Activated CD4-positive, CD25-positive, alpha-beta regulatory T cell (primary cell): ENCODE results near the gene GSTO1.

Experiments used
- DNase-seq, 4 experiments: peaks; one replicate each; lab custom pipeline; 2025; lab: John Stamatoyannopoulos, UW

Gene GSTO1

DNA sequence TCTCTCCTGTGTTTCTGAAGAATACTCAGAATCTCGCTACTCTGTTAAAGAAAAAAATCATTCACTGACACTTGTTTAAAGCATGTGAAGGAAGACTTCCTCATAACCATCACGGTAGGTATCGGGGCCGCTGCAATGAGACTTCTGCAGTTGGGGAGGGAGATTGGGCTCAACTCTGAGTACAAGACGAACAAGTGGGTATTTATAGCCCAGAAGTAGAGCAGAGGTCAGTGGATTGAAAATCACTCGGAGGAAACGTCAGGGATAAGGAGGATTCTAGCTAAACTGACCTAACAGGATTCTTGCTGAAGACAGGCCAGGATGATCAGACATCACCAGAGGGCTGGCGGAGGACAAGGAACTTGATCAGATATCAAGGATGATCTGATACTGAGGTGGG, 50.2 kb downstream of the GSTO1 start:
- no peak for DNase-seq

DNA sequence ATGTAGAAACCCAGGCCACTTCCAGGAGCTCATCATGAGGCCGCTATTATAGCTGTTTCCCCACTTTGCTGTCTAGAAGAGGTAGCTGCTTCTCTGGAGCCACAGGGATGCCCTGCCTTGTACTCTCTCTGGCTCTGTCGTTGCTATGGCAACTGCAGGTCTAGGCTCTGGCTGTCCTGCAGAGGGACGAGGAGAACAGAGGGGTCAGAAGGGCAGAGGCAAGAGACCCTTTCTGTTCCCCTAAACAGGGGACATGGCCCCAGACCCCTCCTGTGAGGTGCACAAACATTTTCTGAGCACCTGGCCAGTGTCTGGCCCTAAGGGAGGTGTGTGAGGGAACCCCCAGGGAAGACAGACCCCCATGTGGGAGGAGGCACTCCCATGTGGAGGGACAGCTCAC, 52.2 kb downstream of the GSTO1 start:
- no peak for DNase-seq

- DNase-seq: no peak
Measured at GRCh38 chr10:104307576-104308438, 53.1 kb downstream of the GSTO1 start.

DNA sequence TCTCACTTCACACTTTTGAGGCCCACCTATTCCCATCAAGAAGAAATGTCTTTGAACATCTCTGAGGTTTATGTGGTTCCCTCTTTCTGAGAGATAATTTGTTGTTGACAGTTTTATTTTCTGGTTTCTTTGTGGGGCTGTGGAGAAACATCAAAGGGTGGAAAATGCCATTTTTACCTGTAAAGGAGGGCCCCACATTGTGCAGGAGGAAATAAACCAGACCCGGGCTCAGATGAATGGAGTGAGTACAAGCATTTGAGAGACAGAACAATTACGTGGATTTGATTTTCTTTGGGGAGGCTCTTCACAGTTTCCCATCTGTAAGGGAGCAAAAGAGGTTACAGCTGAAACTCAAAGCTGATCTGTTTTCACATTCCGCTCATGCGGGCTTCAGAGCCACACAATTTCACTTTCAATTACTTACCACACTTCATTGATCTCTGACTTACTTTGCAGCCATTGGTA, 53.8 kb downstream of the GSTO1 start:
- no peak for DNase-seq

GRCh38 chr10:104309980-104310978, 55.6 kb downstream of the GSTO1 start:
- DNase-seq: no peak

GRCh38 chr10:104311184-104311720, 56.6 kb downstream of the GSTO1 start:
- no peak for DNase-seq

DNA sequence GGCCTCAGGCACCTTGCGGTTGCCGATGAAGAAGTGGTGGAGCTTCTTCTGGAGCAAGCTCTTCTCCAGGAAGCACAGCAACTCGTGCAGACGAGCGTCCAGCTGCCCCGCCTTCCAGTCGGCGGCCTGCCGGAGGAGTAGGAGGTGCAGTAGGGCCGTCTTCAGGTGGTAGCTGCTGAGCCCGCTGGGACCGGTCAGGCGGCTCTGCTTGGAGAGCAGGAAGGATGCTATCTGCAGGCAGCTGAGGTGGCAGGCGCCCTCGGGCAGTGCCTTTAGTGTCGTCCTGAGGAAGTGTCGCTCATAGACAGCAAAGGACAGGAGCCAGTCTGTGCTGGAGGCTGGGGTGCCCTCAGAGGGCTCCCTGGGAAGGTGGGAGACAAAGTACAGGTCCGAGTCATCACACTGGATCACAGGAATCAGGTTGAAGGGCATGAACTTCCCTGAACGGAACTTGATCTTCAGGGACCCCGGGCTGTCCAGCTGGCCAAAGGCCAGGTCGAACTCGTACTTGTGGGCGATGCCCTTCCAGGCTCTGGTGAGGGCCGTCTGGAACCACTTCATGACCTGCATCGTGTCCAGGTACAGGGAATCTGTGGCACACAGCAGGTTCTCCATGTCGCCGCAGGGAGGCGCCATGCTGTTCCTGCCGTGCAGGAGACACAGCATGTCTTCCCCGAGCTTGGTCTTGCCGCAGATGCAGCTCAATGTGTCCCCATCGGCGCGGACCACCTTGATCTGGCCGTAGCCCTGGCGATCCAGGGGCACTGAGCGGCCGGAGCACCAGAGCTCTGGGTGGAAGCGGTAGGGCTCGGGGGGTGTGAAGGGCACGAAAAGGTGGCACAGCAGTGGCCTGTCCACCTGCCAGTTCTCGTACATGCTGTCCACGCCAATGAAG, 60.1 kb downstream of the GSTO1 start:
- no peak for DNase-seq

DNA sequence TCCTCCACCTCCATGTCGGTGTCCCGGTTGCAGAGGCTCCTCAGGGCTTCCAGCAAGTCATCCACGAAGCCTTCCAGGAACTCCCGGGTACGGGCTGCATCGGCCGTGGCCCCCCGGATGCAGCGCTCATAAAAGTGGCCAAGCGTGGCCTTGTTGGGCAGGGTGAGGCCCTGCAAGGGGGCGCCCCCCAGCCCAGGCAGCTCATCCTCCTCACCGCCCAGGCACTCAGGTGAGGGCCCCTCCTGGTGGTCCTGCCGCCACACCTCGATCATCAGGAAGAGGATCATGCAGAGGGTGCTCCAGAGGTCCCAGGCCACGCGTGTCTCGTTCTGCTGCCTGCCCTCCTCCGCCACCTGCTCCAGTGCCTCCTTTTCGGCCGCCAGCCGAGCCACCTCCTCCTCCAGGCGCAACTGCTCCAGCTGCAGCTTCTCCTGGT, 60.8 kb downstream of the GSTO1 start:
- no peak for DNase-seq

DNA sequence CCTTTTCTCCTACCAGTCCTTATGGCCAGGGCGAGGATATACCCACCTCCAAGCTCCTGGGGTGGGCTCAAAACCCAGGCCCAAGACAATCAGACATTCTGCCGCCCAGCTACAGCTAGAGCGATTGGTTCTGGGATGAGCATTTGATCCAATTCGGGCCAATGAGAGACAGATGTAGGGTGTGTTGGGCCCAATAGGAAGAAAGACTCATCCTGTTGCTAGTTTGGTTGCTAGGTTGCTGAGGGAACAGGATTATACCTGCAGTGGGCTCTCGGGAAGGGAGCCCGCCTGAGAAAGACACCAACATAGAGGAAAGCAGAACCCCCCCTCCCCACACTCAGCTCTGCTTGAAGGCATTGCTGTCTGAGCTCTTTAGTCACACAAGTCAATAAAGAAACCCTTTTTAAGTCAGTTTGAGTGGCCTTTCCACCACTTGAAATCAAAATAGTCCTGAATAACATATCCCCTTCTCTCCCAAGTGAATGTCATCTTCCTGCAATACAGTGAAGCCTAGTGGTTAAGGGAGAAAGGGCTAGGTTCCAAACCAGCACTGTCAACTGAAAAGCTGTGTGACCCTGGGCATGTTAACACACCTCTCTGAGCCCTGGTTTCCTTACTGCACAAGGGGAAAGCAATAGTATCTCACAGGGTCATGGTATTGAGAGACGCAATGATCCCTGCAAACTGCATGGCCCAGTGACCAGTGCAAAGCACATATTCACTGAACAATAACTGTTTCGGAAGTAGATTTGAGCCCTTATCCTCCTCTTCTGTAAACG, 61.8 kb downstream of the GSTO1 start:
- no peak for DNase-seq
